Pancreas (tissue), 10 donors: Measurements from ENCODE around the gene LIMCH1. TPM values are rescaled to one million over a fixed set of nuclear protein-coding genes. Genes with fewer than 3 reads are reported as not detected.

Experiments used
- ATAC-seq, 4 donors: fragments of 200-7000 bp; cut with Tn5 transposase; one replicate each; pipeline versions ENCODE4 v1.8.0 to v1.9.1; 2020; ENCODE audit warnings: mild to moderate bottlenecking in 4 of 4, moderate library complexity in 4 of 4
- DNase-seq, 6 donors: peaks; one replicate each; pipeline ENCODE4 v3.0.0-alpha.2; 2020
- FAIRE-seq: peaks from 2 replicates; lab custom pipeline; 2012; peaks lifted over from hg19 to GRCh38; lab: Jason Lieb, UNC
- H3K27ac ChIP-seq, 4 donors: fragments of 200-600 bp; sonication (generic); 1 replicate in 3 of 4; 2 replicates in 1 of 4; pipeline versions ENCODE4 v1.5.0 to v1.8.0; 2020
- H3K27me3 ChIP-seq, 4 donors: fragments of 200-600 bp; one replicate each; pipeline ENCODE4 v1.8.0; 2021
- H3K36me3 ChIP-seq, 3 donors: fragments of 200-600 bp; sonication (generic) in 1 of 3; one replicate each; pipeline versions ENCODE4 v1.5.0 to v1.8.0; 2020 to 2021
- H3K4me1 ChIP-seq, 3 donors: fragments of 200-600 bp; one replicate each; pipeline ENCODE4 v1.8.0; 2021
- H3K4me3 ChIP-seq, 4 donors: fragments of 200-600 bp; sonication (generic) in 2 of 4; one replicate each; pipeline versions ENCODE4 v1.5.0 to v1.8.0; 2020 to 2021
- H3K9me3 ChIP-seq, 4 donors: fragments of 200-600 bp; one replicate each; pipeline ENCODE4 v1.8.0; 2021
- WGBS, 2 donors: extraction: QIAGEN DNeasy Blood & Tissue Kit; methylation state at CpG; one replicate each; pipeline ENCODE4 v1.1.7; 2013; 5-methylcytosine and 5-hydroxymethylcytosine counted together
- intact Hi-C, 3 donors: fragments of 100-400 bp; cut with DNase I; formaldehyde crosslinking; loops; one replicate each; pipeline versions ENCODE4 v1.11.1 to v1.14.2; 2022
- polyA plus RNA-seq, 2 donors: library from polyadenylated mRNA; stranded (reverse); fragments of 200-250 nt; gene quantifications; one replicate each; pipeline ENCODE4 v1.2.3, GENCODE V29; 2013
- total RNA-seq, 6 donors: library from RNA; stranded (reverse); fragmentation: NEBNext Ultra II Directional in 4 of 6; extraction: Animal tissue kit (Norgen Biotek cat#: 25700) in 4 of 6; gene quantifications; one replicate each; pipeline versions ENCODE4 v1.2.1 to v1.2.4, GENCODE V29; 2021 to 2023
- TF ChIP-seq, protein P1 (sequence below), 4 donors: fragments of 200-600 bp; sonication (generic) in 3 of 4; IDR thresholded peaks; one replicate each; pipeline versions ENCODE4 v1.5.0 to v1.8.0; 2021; ENCODE audit warnings: antibody characterized with exemption in 4 of 4
- donor health status: healthy with polysubstance abuse.
- donor health status: DM: no; HTN: no; CAD: no; lungs with moderate emphysema.
- donor health status: DM: no; HTN: no; CAD: no.
- donor health status: control.
- donor health status: control.
- donor health status: Bipolar disorder and iron deficiency.
- donor health status: DM: yes; HTN: yes; CAD: no.
- donor health status: DM: no; HTN: no; CAD: no.
- donor health status: DM: no; HTN: no; CAD: no.
- donor health status: DM: yes; HTN: yes; CAD: no.

LIMCH1 gene
- total and polyA plus RNA-seq, 8 donors, result 5.5 to 20.7 (median 11.0) TPM

DNA sequence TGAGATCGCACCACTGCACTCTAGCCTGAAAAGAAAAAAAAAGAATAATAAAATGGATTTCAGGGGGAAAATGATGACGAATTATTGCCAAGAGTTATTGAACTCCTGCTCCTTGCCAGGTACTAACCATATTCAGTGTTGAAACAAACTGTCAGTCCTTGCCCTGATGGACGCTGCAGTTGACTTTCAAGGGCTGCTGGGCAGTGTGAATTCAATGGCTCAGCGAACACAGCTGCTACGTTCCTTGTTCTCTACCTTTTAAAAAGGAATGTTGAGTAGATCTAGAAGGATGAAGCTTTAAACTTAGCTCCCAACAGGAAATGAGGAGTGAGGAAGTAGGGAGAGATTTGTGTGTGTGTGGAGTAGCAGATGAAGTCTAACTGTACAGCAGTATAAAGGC lies 2.7 kb downstream of the LIMCH1 start:
- no peak for ATAC-seq
- WGBS, 2 donors, result 67 to 70% methylated on average over 5 of the region's 5 CpGs
- no peak for DNase-seq

DNA sequence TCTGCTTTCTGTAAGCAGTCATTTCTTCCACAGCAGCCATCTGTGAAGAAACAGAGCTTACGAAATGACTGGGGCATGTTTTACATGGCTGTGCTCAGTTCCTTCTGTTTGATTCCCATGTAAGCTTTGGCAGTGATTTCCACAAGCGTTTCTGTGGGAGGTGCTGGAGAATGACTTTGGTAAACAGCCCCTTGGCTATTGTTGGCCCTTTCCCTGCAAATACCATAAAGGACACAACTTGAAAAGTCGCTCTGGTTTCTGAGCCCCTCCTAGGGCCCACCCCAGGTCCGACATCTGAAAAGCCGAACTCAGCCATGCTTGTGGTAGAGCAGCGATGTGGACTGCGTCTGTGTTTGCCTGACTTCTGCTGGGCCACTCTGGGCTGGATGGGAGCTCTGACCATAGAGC lies 3.7 kb downstream of the LIMCH1 start:
- no peak for FAIRE-seq
- no peak for DNase-seq
- H3K4me1 ChIP-seq, result no peaks in the 10 kb centered on the region
- no peaks in the 10 kb centered on the region for H3K9me3 ChIP-seq
- peak in 3 of 4 donors; percentile 43 to 53 (median 51) for ATAC-seq
- TF ChIP-seq, protein P1, sequence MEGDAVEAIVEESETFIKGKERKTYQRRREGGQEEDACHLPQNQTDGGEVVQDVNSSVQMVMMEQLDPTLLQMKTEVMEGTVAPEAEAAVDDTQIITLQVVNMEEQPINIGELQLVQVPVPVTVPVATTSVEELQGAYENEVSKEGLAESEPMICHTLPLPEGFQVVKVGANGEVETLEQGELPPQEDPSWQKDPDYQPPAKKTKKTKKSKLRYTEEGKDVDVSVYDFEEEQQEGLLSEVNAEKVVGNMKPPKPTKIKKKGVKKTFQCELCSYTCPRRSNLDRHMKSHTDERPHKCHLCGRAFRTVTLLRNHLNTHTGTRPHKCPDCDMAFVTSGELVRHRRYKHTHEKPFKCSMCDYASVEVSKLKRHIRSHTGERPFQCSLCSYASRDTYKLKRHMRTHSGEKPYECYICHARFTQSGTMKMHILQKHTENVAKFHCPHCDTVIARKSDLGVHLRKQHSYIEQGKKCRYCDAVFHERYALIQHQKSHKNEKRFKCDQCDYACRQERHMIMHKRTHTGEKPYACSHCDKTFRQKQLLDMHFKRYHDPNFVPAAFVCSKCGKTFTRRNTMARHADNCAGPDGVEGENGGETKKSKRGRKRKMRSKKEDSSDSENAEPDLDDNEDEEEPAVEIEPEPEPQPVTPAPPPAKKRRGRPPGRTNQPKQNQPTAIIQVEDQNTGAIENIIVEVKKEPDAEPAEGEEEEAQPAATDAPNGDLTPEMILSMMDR (IDR thresholded peaks at IDR 0.05), result no peak
- no peak overlapping the region for H3K27ac ChIP-seq
- H3K36me3 ChIP-seq, result no peaks in the 10 kb centered on the region
- intact Hi-C loops, result no loop called here
- WGBS, 2 donors, result 62 to 66% methylated on average over 7 of the region's 7 CpGs
- no peaks in the 10 kb centered on the region for H3K27me3 ChIP-seq
- no peak overlapping the region for H3K4me3 ChIP-seq

More for the DNA sequence above, 2.7 kb downstream of the LIMCH1 start:
- TF ChIP-seq, protein P1 (IDR thresholded peaks at IDR 0.05), result no peak
- H3K27ac ChIP-seq, result no peak overlapping the region
- H3K36me3 ChIP-seq, result no peaks in the 10 kb centered on the region
- H3K4me1 ChIP-seq, result no peaks in the 10 kb centered on the region
- intact Hi-C loops, result no loop called here
- no peaks in the 10 kb centered on the region for H3K9me3 ChIP-seq
- H3K4me3 ChIP-seq, result no peak overlapping the region
- no peak for FAIRE-seq
- H3K27me3 ChIP-seq, result no peaks in the 10 kb centered on the region

DNA sequence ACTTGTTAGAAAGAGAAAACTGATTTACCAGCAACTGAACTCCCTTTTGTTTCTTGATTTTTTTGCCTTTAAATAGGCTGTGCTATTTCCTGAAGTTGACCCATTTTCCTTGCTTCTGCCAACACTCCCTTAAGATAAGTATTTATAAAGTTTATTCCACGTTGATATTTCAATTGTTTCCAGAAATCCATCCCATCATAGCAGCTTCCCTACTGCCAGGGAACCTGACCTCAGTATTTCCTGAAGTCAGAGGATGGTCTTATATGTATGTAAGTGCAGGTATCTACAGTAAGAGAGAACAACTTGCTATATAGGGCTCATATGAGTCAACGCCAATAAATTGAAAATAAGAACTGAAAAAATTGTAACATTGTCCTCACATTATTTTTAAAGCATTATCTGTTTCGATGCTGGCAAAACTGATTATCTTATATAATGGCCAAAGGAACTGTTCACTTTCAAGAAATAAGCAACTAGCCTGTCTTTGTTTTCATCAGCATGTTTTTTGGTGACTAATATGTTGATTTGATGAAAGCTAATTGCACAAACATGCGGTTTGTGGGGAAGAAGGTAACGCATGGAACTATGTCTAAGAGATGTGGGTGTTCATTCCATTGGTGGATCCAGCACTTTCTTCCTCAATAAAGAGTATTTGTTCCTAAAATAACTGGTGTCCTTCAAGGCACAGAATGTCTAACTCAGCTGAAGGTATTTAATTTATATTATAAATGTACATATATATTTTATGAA lies 4.7 kb downstream of the LIMCH1 start:
- H3K27me3 ChIP-seq, result no peaks in the 10 kb centered on the region
- 69 to 76% methylated on average over 5 of the region's 5 CpGs for WGBS, 2 donors
- no peaks in the 10 kb centered on the region for H3K36me3 ChIP-seq
- intact Hi-C loops, result no loop called here
- FAIRE-seq (no peak), ATAC-seq (no peak), DNase-seq (no peak)
- TF ChIP-seq, protein P1 (IDR thresholded peaks at IDR 0.05), result no peak
- no peaks in the 10 kb centered on the region for H3K4me1 ChIP-seq
- no peaks in the 10 kb centered on the region for H3K9me3 ChIP-seq
- no peak overlapping the region for H3K4me3 ChIP-seq
- no peak overlapping the region for H3K27ac ChIP-seq

DNA sequence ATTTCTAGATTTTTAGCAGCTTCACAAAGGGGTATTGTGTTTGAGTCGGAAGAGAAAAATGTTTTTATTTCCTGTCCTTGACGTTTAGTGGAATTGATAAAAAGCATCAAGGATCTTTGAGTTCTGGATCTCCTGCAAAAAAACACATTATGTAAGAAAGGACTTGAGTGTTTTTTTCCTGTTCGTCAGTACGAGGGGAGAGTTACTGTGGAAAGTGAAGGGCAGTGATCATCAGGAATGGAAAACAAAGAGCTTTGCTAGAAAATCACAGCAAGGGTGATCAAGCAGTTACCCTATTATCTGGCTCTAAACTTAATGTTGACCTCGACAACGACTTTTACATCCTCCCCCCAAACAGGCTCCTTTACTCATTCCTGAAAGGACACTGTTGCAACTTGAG lies 7.3 kb downstream of the LIMCH1 start:
- intact Hi-C loops, result no loop called here
- no peak overlapping the region for H3K4me3 ChIP-seq
- 18 to 32% methylated on average over 6 of the region's 6 CpGs for WGBS, 2 donors
- H3K27me3 ChIP-seq, result no peaks in the 10 kb centered on the region
- no peak for DNase-seq
- ATAC-seq, result no peak
- TF ChIP-seq, protein P1 (IDR thresholded peaks at IDR 0.05), result no peak
- no peaks in the 10 kb centered on the region for H3K36me3 ChIP-seq
- H3K27ac ChIP-seq, result no peak overlapping the region
- no peak for FAIRE-seq
- no peaks in the 10 kb centered on the region for H3K9me3 ChIP-seq
- peaks cover 0 to 6% (median 4%) of the 10 kb centered on the region in 3 donors for H3K4me1 ChIP-seq

DNA sequence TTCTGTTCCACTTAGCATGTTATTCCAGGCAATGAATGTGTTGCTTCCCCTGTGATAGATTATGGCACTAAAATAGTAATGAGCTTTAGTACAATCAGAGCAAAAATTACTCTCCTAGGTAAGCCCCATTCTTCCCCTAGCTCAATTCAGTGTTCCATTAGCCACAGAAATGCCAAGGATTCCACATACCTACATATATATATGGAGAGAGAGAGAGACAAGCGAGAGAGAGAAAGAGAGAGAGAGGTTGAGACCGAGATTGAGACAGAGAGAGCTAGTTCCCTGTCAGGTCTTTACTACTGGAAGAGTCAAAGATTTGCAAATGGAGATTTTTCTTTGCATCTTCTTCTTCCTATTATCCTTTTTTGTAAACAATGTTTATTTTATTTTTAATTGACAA lies 8.7 kb downstream of the LIMCH1 start:
- no peaks in the 10 kb centered on the region for H3K9me3 ChIP-seq
- H3K27ac ChIP-seq, result no peak overlapping the region
- no peaks in the 10 kb centered on the region for H3K27me3 ChIP-seq
- DNase-seq (no peak), ATAC-seq (no peak), FAIRE-seq (no peak)
- no peaks in the 10 kb centered on the region for H3K36me3 ChIP-seq
- WGBS, 2 donors, result 90 to 94% methylated on average over 2 of the region's 2 CpGs
- no peak overlapping the region for H3K4me3 ChIP-seq
- peaks cover 0 to 13% (median 4%) of the 10 kb centered on the region in 3 donors for H3K4me1 ChIP-seq
- intact Hi-C loops, result no loop called here
- TF ChIP-seq, protein P1 (IDR thresholded peaks at IDR 0.05), result no peak
